Measurements from ENCODE around the gene PPP5C. TPM values are rescaled to one million over a fixed set of nuclear protein-coding genes. Genes with fewer than 3 reads are reported as not detected.

Gene PPP5C
- total and polyA plus RNA-seq, 2 of the 8 experiments (the other 6 are each of a cell fraction or from before 2014, with no cell fraction given): 112 to 156 TPM

GRCh38 chr19:46351241-46352041 lies 4.6 kb downstream of the PPP5C start:
- Histone ChIP-seq H3K36me3 (ENCODE audit: control insufficient read depth in 2 of 4, insufficient read depth in 4 of 4, low read length in 3 of 4) (peaks cover 20 to 29% (median 24%) of the 10 kb centered on the region in 4 experiments; a peak in 7 of 8 replicates), H3K56ac (replicated peaks; ENCODE audit: insufficient read length, low read depth, low read length) (no peak overlapping the region), H3K4me2 (ENCODE audit: insufficient read depth in 1 of 2, low read depth in 2 of 2, low read length in 2 of 2) (peak overlapping the region in 1 of 2 experiments; percentile 18; a peak in 1 of 4 replicates), H3K4ac (replicated peaks; ENCODE audit: insufficient read length, low read depth, low read length) (no peak overlapping the region), H3K27me3 (replicated peaks in 1 of 4; ENCODE audit: control insufficient read depth in 3 of 4, extremely low read depth in 1 of 4, insufficient read depth in 3 of 4, low read length in 3 of 4) (no peaks in the 10 kb centered on the region), H3K9me3 (ENCODE audit: insufficient read depth in 2 of 2, low read depth in 1 of 2, low read length in 1 of 2) (no peaks in the 10 kb centered on the region), H3K14ac (ENCODE audit: insufficient read length) (no peak overlapping the region), H2BK5ac (ENCODE audit: low read depth, low read length) (0 out of 2 replicates have a peak overlapping the region, but pooled peaks have one; percentile 13), H3K18ac (ENCODE audit: extremely low read depth, low read length) (no peak overlapping the region), H3K4me3 (ENCODE audit: extremely low read depth in 1 of 4, insufficient read depth in 2 of 4, low read depth in 3 of 4, low read length in 4 of 4) (no peak overlapping the region), H2BK12ac (ENCODE audit: low read depth, low read length) (no peak overlapping the region), H2AFZ (ENCODE audit: low read length) (no peak overlapping the region), H2BK120ac (replicated peaks; ENCODE audit: low read depth, low read length) (no peak overlapping the region), H3K79me2 (ENCODE audit: control insufficient read depth in 1 of 2, insufficient read depth in 2 of 2, low read length in 2 of 2) (peaks cover 8 to 59% of the 10 kb centered on the region in 2 experiments; a peak in 3 of 4 replicates), H3K79me1 (ENCODE audit: low read depth, low read length) (peaks cover 21% of the 10 kb centered on the region), H3K9ac (replicated peaks in 1 of 4; ENCODE audit: extremely low read depth in 1 of 4, low read depth in 3 of 4, low read length in 3 of 4) (no peak overlapping the region), H3K23ac (ENCODE audit: insufficient read length) (no peak overlapping the region), H2AK5ac (ENCODE audit: low read depth, low read length) (0 out of 2 replicates have a peak overlapping the region, but pooled peaks have one; percentile 53), H4K8ac (ENCODE audit: extremely low read depth, insufficient read depth, low read length) (no peak overlapping the region), H4K91ac (replicated peaks; ENCODE audit: insufficient read length, low read length) (no peak overlapping the region), H2BK20ac (ENCODE audit: low read length) (no peak overlapping the region), H3K27ac (ENCODE audit: low read depth, low read length) (no peak overlapping the region), H4K20me1 (replicated peaks in 1 of 2; ENCODE audit: control insufficient read depth in 1 of 2, insufficient read depth in 2 of 2, low read length in 2 of 2) (peaks cover 13 to 30% of the 10 kb centered on the region in 2 experiments), H2BK15ac (ENCODE audit: low read length) (no peak overlapping the region), H3K4me1 (replicated peaks in 1 of 4; ENCODE audit: control insufficient read depth in 3 of 4, insufficient read depth in 4 of 4, low read length in 3 of 4) (peaks cover 0 to 14% (median 5%) of the 10 kb centered on the region in 4 experiments), H4K5ac (ENCODE audit: insufficient read length, low read depth, low read length) (no peak overlapping the region), H3K23me2 (ENCODE audit: low read depth, low read length) (peaks cover 2% of the 10 kb centered on the region; the same call in 1 of the 2 replicates)
- WGBS, 2 experiments (ENCODE audit: extremely low coverage in 1 of 2, insufficient coverage in 1 of 2, insufficient read length in 1 of 2, insufficient replicate concordance in 2 of 2, low coverage in 1 of 2, low lambda C conversion rate in 2 of 2, missing lambda C conversion rate in 1 of 2): 82% methylated on average over 17 of the region's 18 CpGs; no CpG with 5 or more reads in 1 of the 2 experiments
- POLR2A ChIA-PET (ENCODE audit: partially characterized antibody): interaction anchor here (0.6 to 3.1 kb wide), 7 partner anchors 8 to 307 kb away, joined by 3 to 11 read pairs (median 3); no protein-coding TSS in a partner anchor
- no peak for DNase-seq (ENCODE audit: low read depth in 1 of 2, low spot score in 2 of 2)
- CTCF ChIA-PET (ENCODE audit: partially characterized antibody): interaction anchor here (1.2 to 2.1 kb wide), 4 partner anchors 17 to 71 kb away, joined by 3 to 6 read pairs (median 4); no protein-coding TSS in a partner anchor
- FAIRE-seq: no peak
- no peak for TF ChIP-seq NANOG (IDR thresholded peaks at IDR 0.05; ENCODE audit: insufficient read depth, low read depth, low read length, poor library complexity, severe bottlenecking)
- no peak for TF ChIP-seq EP300 (IDR thresholded peaks at IDR 0.05; ENCODE audit: borderline replicate concordance in 1 of 2, low read depth in 2 of 2, low read length in 2 of 2)
- no peak for TF ChIP-seq CREB1 (IDR thresholded peaks at IDR 0.05)

All from H1 (cell line).